Measurements from ENCODE around the gene C6orf52.

- TF ChIP-seq JUND (IDR thresholded peaks at IDR 0.05), result no peak
- TF ChIP-seq, protein P1, sequence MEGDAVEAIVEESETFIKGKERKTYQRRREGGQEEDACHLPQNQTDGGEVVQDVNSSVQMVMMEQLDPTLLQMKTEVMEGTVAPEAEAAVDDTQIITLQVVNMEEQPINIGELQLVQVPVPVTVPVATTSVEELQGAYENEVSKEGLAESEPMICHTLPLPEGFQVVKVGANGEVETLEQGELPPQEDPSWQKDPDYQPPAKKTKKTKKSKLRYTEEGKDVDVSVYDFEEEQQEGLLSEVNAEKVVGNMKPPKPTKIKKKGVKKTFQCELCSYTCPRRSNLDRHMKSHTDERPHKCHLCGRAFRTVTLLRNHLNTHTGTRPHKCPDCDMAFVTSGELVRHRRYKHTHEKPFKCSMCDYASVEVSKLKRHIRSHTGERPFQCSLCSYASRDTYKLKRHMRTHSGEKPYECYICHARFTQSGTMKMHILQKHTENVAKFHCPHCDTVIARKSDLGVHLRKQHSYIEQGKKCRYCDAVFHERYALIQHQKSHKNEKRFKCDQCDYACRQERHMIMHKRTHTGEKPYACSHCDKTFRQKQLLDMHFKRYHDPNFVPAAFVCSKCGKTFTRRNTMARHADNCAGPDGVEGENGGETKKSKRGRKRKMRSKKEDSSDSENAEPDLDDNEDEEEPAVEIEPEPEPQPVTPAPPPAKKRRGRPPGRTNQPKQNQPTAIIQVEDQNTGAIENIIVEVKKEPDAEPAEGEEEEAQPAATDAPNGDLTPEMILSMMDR (IDR thresholded peaks at IDR 0.05; ENCODE audit: low read depth, low read length, missing input control), result no peak
- TF ChIP-seq SP1 (IDR thresholded peaks at IDR 0.05), result no peak
- TF ChIP-seq RAD21 (IDR thresholded peaks at IDR 0.05), result no peak
- TF ChIP-seq GABPA (IDR thresholded peaks at IDR 0.05 in 1 of 2, conservative IDR thresholded peaks at IDR 0.05 in 1 of 2), result no peak
- TF ChIP-seq REST (IDR thresholded peaks at IDR 0.05), result no peak
- no peak for TF ChIP-seq TAF1 (conservative IDR thresholded peaks at IDR 0.05)
- TF ChIP-seq, protein P2, sequence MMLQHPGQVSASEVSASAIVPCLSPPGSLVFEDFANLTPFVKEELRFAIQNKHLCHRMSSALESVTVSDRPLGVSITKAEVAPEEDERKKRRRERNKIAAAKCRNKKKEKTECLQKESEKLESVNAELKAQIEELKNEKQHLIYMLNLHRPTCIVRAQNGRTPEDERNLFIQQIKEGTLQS (IDR thresholded peaks at IDR 0.05), result no peak
- TF ChIP-seq, protein P3, sequence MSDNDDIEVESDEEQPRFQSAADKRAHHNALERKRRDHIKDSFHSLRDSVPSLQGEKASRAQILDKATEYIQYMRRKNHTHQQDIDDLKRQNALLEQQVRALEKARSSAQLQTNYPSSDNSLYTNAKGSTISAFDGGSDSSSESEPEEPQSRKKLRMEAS (IDR thresholded peaks at IDR 0.05), result no peak
- no peak for TF ChIP-seq YY1 (IDR thresholded peaks at IDR 0.05)
- TF ChIP-seq ZBTB33 (IDR thresholded peaks at IDR 0.05), result no peak
- no peak for TF ChIP-seq FOXA1 (IDR thresholded peaks at IDR 0.05)
- no peak for TF ChIP-seq EGR1 (IDR thresholded peaks at IDR 0.05; ENCODE audit: low read depth in 2 of 2)
- TF ChIP-seq RXRA (IDR thresholded peaks at IDR 0.05), result no peak
These were observed 756 bp upstream of the C6orf52 start for GRCh38 chr6:10695086-10695657.
